Coronary artery (tissue), 2 donors: ENCODE results near the gene MARCHF5.

Source experiments
- DNase-seq: peaks from one replicate; pipeline ENCODE4 v3.0.0-alpha.2; 2017; ENCODE audit warnings: low spot score
- H3K27ac ChIP-seq, 2 donors: fragments of 200-600 bp; sonication (generic); one replicate each; pipeline ENCODE4 v1.5.1; 2016 to 2019
- H3K4me3 ChIP-seq: fragments of 200-600 bp; sonication (generic); 2 replicates; pipeline ENCODE4 v1.5.1; 2016; ENCODE audit warnings: mild to moderate bottlenecking, moderate library complexity
- CTCF ChIP-seq: fragments of 200-600 bp; sonication (generic); IDR thresholded peaks from one replicate; pipeline ENCODE4 v1.5.1; 2019; ENCODE audit warnings: antibody characterized with exemption

The MARCHF5 gene, protein sequence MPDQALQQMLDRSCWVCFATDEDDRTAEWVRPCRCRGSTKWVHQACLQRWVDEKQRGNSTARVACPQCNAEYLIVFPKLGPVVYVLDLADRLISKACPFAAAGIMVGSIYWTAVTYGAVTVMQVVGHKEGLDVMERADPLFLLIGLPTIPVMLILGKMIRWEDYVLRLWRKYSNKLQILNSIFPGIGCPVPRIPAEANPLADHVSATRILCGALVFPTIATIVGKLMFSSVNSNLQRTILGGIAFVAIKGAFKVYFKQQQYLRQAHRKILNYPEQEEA

GRCh38 chr10:92290837-92291615 is at the start of gene MARCHF5, which contains the start of gene CPEB3:
Gene MARCHF5, plus strand, starts transcription at chr10:92291167. Its CDS starts 328 bp downstream, at chr10:92291495.
Gene CPEB3, minus strand, starts transcription at chr10:92291078. Its CDS starts 50,728 bp downstream, at chr10:92240350.
- H3K27ac ChIP-seq = peak within 1 kb of the TSS; percentile 87 to 95
- peak; percentile 97 for DNase-seq
- TF ChIP-seq CTCF = peak; percentile 63
- H3K4me3 ChIP-seq = peak within 1 kb of the TSS; percentile 98

GRCh38 chr10:92241501-92241900 is 49.5 kb upstream of the MARCHF5 start:
- Histone ChIP-seq H3K27ac (peak overlapping the region; percentile 70 to 87), H3K4me3 (peak overlapping the region; percentile 84)
- TF ChIP-seq CTCF = no peak
- DNase-seq = no peak

DNA sequence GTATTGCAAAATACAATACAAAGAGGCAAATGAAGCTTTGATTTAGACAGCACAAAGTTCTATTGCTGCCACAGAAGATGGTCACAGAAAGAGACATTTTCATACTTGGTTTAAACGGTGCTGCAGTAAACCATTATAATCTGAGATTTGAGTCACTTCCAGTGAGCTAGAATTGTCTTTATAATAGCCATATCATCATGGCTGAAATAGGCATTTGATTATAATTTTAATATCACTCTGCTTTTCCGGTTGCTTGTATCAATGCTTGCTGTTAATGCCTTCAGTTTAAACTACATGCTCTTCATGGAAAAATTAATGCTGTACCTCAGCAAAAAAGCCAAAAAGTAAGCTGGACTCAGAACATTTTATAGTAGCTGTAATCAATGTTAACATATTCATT is 48.6 kb upstream of the MARCHF5 start:
- no peak overlapping the region for H3K27ac ChIP-seq
- no peak for TF ChIP-seq CTCF
- no peak overlapping the region for H3K4me3 ChIP-seq
- no peak for DNase-seq

DNA sequence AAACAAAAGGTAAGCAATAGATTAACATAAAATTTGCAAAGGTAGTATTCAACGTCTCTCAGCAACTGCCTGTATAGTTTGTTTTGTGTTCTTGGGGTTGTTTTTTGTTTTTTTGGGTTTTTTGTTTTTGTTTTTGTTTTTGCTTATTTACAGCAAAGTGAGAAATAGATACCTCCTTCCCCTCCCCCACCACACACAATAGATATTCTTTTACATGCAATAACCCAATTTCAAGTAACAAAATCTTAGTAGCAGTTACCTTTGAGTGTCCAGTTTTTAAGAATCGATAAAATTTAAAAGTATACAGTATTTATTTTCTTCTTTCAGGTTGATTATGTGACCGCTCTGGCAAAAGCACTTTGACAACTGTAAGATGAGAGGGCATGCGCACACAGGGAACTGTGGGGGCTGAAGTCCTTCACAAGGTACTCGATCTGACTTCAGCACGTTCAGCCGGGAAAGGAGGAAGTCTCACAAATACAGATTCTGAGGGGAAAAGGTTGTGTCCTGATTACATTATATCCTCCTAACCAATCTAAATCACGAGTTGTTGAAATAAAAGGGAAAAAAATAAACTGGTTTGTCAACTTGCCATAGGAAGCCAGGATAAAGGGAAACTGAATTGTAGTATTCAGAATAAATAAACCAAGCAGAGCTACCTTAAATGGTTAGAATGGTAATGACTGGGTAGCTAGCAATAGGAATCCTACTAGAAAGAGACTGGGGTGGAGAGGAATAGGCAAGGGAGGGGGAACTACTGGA is 47.9 kb upstream of the MARCHF5 start:
- no peak for TF ChIP-seq CTCF
- Histone ChIP-seq H3K4me3 (peak overlapping the region; percentile 28), H3K27ac (no peak overlapping the region)
- DNase-seq = no peak

GRCh38 chr10:92244796-92245195 is 46.2 kb upstream of the MARCHF5 start:
- no peak for DNase-seq
- TF ChIP-seq CTCF = no peak

GRCh38 chr10:92248566-92248965 is 42.4 kb upstream of the MARCHF5 start:
- no peak for DNase-seq
- TF ChIP-seq CTCF = no peak
- Histone ChIP-seq H3K4me3 (no peak overlapping the region), H3K27ac (no peak overlapping the region)

More at GRCh38 chr10:92244796-92245195, 46.2 kb upstream of the MARCHF5 start:
- Histone ChIP-seq H3K27ac (no peak overlapping the region), H3K4me3 (no peak overlapping the region)
